NT2/D1 (cell line): ENCODE data around the gene FAM13A.

Source experiments
- YY1 ChIP-seq: IDR thresholded peaks from 2 replicates; pipeline ENCODE4 v1.6.1; 2011; ENCODE audit not compliant: insufficient read length, insufficient read depth
- ZNF274 ChIP-seq: IDR thresholded peaks from 2 replicates; pipeline ENCODE4 v1.6.1; 2011; ENCODE audit warnings: mild to moderate bottlenecking, low read depth, low read length

- TF ChIP-seq YY1 (no peak), ZNF274 (no peak)
Measured at GRCh38 chr4:88868510-88868909, 188.5 kb downstream of the FAM13A start.
